HPDE6-E6E7 (cell line): ENCODE measurements around the gene EBPL.
"Not testable (repeated sequence)": the region's sequence is repeated elsewhere in the genome, so short reads cannot be mapped to it uniquely, and the experiment has no call there.

Source experiments
- DNase-seq: peaks from one replicate; pipeline ENCODE4 v3.0.0; 2011; ENCODE audit warnings: missing footprints; ENCODE audit errors: extremely low spot score

EBPL gene

DNA sequence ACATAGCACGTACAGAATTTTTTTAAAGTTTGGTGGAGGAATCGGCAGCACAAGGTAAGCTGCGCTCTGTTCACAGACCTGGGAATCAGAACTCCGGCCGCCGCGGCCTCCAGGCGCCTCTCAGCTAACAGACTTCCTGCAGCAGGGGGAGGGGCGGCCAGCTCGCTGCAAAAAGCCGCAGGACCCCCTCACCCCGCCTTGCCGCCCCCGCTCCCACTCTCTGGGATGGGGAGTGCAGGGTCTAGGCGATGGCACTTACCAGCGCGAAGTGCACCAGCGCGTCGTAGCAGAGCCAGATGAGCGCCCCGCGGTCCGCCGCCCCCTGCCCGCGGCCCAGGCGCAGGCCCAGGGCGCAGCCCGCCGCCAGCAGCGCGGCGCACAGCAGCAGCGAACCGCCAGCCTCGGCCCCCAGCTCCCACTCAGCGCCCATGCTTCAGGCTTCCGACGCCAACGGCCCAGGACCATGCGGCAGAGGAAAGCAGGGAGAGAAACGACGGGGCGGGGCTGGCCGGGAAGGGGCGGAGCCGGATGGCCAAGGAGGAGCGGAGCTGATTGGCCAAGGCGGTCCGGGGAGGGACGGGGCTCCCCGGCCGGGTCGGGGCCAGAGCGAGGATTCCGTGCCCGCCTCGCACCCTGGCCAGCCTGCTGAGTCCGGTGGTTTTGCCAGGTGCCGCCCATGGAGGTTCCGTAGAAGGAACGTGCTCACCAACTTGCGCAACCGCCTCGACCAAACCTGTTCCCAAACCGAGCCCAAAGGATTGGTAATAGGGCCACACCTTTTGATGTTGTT lies at the start of gene EBPL:
Gene EBPL (minus strand): TSS at position 492 of the 790 bp plus-strand sequence. CDS start 62 bp downstream, at position 430.
- peak; percentile 69 for DNase-seq

DNA sequence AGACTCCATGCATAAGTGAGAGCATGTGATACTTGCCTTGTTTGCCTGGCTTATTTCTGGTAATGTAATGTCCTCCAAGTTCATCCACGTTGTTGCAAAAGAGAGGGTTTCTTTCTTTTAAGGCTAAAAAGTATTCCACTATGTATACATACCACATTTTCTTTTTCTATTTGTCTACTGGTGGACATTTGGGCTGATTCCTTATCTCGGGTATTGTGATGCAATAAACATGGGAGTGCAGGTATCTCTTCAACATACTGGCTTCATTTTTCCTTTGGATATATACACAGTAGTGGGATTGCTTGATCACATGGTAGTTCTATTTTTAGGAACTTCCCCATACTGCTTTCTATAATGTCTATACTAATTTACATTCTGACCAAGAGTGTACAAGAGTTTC lies 49.6 kb upstream of the EBPL start:
- DNase-seq: no peak

- DNase-seq: no peak
Observed at GRCh38 chr13:49739498-49740187, 48.4 kb upstream of the EBPL start.

GRCh38 chr13:49733181-49733951 lies 42.1 kb upstream of the EBPL start:
- DNase-seq: no peak

- DNase-seq: no peak
Observed at GRCh38 chr13:49731766-49732165, 40.5 kb upstream of the EBPL start.

DNA sequence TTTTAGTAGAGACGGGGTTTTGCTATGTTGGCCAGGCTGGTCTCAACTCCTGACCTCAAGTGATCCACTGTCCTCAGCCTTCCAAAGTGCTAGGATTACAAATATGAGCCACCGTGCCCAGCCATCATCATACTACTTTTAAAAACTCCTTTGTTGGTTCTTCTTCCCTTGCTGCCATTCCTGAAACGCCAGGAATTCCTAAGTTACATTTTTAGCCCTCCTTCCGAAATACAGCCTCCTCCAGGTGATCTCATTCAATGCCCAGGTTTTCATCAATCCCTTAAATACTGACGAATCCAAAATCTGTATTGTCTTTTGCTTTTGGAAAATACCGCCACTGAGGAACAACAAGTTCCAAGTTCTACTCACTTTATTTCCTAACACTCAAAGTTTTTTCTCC lies 25.3 kb upstream of the EBPL start:
- DNase-seq: no peak

- no peak for DNase-seq
Observed at GRCh38 chr13:49714757-49715156, 23.5 kb upstream of the EBPL start.

DNA sequence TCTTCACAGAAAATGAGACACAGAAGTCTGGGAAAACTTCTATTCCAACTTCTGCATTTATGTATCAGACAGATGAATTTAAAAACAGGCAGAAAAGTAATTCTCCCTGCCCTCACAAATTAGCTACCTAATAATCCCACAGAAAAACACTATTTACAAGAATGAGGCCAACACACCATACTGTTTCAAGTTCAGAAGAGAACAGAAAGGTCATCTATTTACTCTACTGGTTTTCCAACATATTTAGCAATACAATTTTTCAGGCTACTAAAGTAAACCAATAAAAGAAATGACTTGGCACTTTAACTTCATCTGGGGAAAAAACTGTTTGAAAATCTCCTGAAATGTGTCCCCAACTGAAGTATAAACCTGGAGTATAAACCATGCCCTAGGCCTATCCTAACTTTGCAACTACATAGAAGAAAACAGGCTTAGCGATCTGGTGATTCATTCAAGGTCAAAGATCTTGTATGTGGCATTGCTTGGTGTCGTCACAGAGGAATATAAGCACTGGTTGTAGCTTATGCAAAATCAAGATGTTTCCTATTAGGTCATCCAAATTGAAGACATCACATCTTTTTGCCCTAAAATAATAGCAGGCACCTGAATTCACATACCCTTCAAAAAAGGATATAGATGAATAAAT lies 20.1 kb upstream of the EBPL start:
- DNase-seq: no peak

DNA sequence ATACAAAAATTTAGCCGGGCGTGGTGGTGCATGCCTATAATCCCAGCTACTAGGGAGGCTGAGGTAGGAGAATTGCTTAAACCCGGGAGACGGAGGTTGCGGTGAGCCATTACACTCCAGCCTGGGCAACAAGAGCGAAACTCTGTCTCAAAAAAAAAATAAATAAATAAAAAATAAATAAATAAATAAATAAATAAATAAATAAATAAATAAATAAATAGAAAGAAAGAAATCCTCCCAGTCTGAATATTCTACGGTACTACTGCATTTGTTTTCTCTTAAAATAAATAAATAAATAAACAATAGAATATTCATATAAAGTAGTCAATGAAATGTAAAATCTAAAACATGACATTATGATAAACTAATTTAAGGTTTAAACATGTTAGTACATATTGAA lies 13.0 kb upstream of the EBPL start:
- not testable (repeated sequence) for DNase-seq

DNA sequence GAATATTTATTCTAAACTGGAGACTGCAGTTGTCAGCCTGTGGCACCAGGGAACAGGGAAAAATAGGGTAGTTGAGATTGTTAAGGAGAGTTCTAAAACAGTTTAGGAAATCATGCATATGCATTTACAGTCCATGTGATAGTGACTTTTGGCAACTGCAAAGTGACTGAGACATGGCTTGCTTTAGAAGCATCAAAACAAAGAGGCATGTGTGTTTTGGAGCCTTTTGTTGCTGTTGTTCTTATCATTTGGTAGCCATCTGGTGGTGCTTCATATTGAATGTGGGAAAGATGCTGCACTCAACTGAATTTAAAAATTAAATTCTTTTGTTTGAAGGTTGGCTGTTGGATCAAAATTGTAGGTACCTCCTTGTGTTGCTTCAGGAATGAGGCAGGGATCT lies 10.2 kb upstream of the EBPL start:
- no peak for DNase-seq

GRCh38 chr13:49697468-49697867 lies 6.2 kb upstream of the EBPL start:
- no peak for DNase-seq

- no peak for DNase-seq
Observed at GRCh38 chr13:49694446-49694845, 3.2 kb upstream of the EBPL start.

DNA sequence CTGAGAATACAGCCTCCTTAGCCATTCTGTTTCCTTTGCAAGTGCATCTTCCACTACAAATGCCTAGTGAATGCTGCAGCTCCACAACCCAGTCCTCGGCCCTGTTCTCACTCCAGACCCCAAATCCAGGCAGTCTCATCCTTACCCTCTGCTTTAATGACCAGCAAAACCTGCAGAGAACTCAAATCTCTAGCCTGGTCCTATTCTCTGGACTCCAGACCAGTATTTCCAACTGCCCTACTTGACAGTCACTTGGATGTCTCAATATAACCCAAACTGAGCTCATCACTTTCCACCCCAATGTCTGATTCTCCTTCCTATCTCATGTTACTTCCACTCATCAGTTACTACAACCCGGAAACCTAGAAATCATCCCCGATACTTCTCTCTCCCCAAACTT lies 2.6 kb upstream of the EBPL start:
- DNase-seq: no peak

- DNase-seq: no peak
Observed at GRCh38 chr13:49693191-49693733, 2.0 kb upstream of the EBPL start.

DNA sequence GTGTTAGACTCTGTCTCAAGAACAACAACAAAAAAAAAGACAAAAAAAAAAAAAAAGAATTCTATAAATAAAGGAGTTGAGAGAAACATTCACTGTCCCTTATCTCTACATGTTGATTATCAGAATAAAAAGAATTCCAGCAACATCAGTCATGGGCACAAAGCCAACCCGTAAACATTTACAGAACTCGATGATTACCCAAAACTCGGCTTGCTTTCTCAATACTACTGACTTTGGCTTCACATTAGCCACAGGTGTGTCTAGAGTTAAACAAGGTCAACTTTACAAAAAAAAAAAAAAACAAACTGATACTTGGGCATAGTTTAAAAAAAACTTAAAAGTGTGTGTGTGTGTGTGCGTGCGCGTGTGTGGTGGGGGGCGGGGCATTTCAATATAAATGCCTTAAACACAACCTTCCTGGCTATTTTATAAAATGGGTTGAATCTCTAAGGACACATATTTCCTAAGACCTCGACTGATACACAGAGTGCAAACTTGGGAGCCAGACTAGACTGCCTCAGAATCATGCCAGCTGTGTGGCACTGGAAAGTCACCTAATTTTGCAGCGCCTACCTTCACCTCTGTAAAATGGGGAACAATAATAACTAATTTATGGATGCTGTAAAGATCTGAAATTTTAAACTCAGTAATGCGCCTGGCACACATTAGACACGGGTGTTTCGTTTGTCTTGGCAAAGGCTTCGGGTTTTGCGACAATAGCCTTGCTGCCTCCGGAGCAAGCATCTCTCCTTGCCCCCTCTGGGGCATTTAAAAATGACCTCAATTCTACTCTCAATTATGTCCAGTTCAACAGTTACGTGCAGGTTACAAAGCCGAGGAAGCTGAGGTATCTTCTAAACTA lies 922 bp downstream of the EBPL start:
- no peak for DNase-seq

DNA sequence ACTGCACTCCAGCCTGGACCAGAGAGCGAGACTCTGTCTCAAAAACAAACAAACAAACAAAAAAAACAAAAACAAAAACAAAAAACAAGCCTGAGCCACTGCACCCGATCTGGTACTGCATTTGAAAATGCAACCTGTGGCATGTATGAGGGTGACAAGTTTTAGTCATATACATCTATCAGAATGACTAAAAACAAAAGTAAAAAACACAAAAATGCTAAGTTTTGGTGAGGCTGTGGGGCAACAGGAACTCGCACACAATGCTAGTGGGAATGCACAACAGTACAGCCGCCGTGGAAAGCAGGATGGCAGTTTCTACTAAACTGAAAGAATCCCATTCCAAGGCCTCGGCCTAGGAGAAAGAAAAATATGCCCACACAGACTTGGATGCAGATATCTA lies 7.8 kb downstream of the EBPL start:
- no peak for DNase-seq

GRCh38 chr13:49681842-49682435 lies 9.3 kb downstream of the EBPL start:
- no peak for DNase-seq

DNA sequence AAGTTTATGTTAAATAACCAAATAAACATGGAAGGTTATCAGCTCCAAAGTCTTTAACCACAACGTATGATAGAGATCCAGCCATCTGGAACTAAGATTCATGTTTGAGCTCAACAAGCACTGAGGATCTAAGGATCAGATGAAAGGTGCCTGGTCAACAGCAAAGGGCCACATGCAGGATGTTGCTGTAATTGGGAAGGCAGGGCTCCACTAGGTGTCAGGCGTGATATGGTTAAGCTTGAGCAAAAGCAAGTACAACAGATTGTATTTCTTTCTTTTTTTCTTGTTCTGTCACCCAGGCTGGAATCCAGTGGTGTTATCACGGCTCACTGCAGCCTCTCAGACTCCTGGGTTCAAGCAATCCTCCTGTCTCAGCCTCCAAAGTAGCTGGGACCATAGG lies 12.0 kb downstream of the EBPL start:
- DNase-seq: no peak

DNA sequence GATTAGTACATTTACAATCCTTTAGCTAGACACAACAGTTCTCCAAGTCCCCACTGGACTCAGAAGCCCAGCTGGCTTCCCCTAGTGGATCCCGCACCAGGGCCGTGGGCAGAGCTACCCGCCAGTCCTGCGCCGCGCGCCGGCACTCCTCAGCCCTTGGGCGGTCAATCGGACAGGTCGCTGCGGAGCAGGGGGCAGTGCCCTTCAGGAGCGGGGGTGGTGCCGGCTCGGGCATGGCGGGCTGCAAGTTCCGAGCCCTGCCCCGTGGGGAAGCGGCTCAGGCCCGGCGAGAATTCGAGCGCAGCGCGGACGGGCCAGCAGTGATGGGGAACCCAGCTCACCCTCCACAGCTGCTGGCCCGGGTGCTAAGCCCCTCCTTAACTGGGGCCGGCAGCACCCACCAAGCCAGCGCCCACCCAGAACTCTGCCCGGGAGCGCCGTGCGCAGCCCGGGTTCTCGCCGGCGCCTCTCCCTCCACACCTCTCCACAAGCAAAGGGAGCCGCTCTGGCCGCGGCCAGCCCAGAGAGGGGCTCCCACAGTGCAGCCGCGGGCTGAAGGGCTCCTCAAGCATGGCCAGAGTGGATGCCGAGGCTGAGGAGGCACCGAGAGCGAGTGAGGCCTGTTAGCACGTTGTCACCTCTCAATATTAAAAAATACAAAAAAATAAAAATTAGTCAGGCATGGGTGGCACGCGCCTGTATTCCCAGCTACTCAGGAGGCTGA lies 12.9 kb downstream of the EBPL start:
- no peak for DNase-seq
